Activated CD8-positive, alpha-beta memory T cell treated with anti-CD3 and anti-CD28 coated beads, Interleukin-2, amount 50 U/mL, for 1 hour (primary cell): Measurements from ENCODE around the gene ABCF1.

Experiments
- DNase-seq: peaks from one replicate; pipeline ENCODE4 v3.0.0-alpha.2; 2020; ENCODE audit errors: extremely low read depth

The ABCF1 gene

GRCh38 chr6:30601815-30602641 lies 30.8 kb downstream of the ABCF1 start:
- DNase-seq: no peak

DNA sequence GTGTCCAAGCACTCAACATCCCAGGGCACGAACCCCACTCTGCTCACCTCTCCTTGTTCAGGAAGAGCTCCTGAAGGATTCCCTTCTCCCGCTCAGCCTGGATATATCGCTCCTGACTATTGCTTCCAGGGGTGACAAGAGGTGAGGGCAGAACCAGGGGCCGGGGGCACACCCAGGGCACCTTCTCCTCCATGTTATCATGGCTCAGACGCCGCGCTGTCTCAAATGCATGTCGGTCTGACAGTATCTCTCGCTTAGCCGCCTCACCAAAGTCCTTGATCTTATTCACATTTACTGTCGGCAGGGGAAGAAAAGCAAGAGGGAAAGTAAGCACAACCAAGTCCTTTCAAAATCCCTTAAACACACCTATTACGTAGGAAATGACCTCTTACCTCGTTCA lies 32.7 kb downstream of the ABCF1 start:
- no peak for DNase-seq

DNA sequence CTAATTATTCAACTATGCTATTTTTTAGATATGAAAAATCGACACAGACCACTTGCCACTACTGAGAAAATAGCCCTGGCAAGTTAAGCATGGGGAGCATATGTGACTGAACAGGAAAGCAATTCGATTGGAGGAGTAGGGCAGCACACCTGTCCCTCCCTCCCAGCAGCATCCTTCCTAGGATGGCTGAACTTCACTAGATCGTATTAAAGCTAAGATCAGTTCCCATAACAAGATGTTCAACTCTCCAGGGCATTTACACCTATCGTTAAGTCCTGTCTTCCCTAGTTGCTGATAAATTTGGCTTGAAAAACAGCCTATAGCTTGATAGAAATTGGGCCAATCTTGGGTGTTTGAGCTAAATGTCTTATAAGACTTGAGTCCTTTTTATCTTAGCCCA lies 38.8 kb downstream of the ABCF1 start:
- no peak for DNase-seq

- no peak for DNase-seq
Observed at GRCh38 chr6:30611150-30611855, 40.1 kb downstream of the ABCF1 start.

- DNase-seq: no peak
Observed at GRCh38 chr6:30611856-30612194, 40.6 kb downstream of the ABCF1 start.

DNA sequence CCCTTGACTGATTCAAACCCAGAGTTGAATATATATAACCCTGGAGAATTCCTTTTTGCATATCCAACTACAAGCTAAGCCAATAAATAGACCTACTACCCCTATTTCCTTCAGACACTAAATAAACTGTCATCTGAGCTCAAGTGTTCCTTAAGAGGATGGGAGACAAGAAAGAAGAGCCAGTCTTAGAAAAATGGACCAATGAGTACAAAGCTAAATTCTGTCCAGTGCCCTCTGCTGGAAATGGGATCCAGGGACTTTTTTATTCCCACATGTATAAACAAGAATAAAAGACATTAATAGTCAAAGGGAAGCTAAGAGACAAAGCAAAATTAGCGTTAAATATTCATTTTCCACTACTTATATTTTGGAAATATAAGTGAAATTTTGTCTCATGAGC lies 41.0 kb downstream of the ABCF1 start:
- no peak for DNase-seq

DNA sequence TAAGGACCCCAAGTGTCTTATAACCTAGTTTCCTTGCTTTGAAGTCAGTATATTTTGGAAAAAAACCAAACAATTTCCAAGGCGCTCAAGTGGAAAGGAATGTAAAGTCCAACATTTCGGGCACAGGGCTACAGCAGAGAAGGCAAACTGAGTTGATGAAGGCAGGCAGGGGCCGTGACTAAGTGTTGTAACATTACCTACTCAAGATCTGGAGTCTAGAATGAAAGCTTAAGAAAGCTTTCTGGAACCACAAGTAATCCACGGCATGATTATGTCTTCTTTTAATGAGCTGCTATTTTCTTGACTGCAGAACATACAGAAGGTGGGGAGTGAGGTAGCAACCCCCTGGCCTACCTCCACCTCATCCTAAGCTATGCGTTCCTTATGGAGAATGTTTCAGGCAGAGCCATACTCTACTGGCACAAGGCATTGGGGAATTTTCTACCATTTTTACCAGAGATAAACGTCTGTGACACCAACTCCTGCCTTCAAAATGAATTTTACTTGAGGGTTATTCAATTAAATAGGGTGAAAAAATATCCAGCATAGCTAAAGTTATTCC lies 41.5 kb downstream of the ABCF1 start:
- DNase-seq: no peak

- no peak for DNase-seq
Observed at GRCh38 chr6:30613251-30614043, 42.2 kb downstream of the ABCF1 start.

- no peak for DNase-seq
Observed at GRCh38 chr6:30614044-30614842, 43.0 kb downstream of the ABCF1 start.

DNA sequence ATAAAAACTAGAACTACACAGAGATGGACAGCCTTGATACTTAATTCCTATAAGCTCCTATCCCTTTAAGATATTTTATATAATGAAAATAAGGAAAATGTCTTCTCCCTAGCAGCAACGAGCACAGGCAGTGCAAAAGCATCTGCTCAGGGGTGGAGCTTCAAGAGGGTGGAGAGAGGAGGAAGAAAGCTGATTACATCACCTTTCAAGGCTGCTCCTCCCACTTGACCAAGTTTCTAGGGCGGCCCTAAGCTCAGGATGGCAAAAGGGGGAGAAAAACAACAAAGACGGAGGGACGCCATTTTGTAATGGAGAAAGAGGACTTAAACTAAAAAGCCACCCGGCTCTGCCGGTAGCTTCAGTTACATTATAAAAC lies 43.6 kb downstream of the ABCF1 start:
- peak; percentile 87 for DNase-seq

GRCh38 chr6:30615219-30615957 lies 44.1 kb downstream of the ABCF1 start:
- DNase-seq: no peak

DNA sequence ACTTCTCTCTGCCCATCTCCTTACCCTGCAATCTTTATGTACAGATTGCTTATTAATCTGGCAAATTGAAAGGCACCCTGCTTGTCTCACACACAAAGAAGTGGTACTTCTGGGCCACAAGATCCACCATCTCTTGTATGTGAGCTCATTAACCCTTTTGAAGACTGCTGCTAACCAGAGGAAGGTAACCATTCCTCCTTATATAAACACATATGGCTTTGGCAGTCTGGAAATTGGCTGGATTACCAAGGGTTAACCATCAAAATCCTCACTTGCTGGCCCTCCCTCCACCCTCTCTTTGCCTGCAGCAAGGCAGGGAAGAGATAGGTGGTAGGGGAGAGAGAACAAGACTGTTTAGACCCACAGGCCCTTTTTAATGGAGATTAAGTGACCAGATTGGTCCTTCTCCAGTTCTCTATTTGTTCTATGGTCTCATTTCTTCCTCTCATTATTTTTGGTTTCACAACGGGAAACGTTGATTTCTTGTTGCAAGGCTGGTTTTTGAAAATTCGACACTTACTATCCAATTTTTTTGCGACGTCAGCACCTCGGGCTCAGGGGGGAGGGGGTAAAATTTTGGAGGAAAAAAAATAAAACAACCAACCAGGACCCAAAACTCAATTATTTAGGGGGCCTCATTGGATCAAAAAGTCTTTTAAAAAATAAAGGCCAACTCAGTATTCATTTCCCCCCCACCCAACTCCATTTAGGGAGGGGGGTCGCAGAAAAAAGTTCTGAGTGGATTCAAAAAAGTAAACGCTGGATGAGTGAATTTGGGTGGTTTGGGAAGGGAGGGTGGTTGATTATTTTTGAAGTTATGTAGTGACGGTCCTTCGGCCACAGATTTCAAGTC lies 44.9 kb downstream of the ABCF1 start:
- DNase-seq: no peak

GRCh38 chr6:30616811-30617564 lies 45.7 kb downstream of the ABCF1 start, which contains the start of gene PPP1R10:
Gene PPP1R10, minus strand, starts transcription at chr6:30617243. Its CDS starts 7,299 bp downstream, at chr6:30609944.
- DNase-seq: peak; percentile 100

DNA sequence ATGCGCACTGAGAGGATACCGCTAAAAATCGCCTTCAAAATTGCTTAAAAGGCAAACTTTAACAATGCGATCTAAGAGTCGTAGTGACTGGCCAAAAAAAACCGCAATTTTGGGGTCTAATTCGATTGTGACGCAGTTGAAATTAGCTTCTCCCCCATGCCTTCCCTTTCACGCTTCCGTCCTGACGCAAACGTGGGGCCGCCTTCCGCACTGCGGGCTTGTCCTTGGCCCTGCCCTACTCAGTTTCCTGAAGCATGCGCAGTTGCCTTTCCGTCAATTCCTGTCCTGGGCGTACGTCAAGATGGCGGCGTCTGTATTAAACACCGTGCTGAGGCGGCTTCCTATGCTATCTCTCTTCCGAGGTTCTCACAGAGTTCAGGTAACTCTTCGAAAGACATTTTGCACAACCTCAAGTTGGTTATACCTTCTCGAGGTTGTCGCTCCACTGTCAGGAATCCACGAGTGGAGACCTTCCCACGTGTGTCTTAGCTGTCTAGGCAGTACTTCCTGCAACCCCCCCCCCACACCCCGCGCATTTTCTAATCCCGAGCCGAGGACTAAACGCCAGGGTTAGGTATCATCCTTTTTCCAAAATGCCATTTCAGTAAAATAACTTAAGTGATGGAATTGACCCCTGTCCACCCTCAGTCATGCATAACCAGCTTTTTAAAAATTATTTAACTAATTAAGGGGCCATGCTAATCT lies 46.5 kb downstream of the ABCF1 start, which contains the start of gene MRPS18B:
Gene MRPS18B, plus strand, starts transcription at position 276 of the 705 bp plus-strand sequence. Its CDS starts 26 bp downstream, at position 302.
- DNase-seq: peak; percentile 99

DNA sequence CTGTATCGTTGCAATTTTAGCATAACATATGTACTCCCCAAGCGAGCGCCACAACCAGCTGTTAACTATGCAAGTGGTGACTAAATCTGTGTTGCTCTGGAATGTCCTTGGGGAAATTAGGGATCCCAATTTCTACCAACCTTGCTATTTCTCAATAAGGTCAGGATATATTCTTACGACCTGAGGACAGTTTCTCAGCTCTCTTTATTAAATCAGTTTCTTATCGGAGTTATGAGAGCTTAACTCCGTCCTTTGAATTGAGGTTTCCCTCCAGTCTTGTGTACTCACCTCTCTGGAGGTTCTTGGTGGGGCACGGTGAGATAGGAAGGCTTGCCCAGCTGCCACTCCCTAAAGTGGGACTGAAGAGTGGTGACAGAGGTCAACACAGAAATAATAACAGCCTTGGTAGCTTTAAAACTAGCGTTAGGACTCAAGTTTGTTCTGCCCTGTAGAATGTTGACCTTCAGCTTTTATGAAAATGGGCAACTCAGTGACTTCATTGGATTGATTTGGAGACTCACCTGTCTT lies 47.1 kb downstream of the ABCF1 start:
- DNase-seq: no peak

DNA sequence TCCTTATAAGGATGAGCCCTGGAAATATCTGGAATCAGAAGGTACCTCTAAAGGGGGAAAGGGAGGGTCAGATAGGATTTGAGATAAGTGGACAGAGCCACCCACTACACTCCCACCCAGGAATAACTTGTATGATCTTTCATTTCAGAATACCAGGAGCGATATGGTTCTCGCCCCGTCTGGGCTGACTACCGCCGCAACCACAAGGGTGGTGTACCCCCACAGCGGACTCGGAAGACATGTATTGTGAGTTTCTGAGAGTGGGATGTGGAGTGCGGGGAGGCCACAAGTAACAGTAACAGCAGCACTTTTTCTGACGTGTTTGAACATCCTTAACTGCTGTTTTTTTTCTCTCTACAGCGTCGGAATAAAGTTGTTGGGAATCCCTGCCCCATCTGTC lies 48.3 kb downstream of the ABCF1 start:
- DNase-seq: no peak

DNA sequence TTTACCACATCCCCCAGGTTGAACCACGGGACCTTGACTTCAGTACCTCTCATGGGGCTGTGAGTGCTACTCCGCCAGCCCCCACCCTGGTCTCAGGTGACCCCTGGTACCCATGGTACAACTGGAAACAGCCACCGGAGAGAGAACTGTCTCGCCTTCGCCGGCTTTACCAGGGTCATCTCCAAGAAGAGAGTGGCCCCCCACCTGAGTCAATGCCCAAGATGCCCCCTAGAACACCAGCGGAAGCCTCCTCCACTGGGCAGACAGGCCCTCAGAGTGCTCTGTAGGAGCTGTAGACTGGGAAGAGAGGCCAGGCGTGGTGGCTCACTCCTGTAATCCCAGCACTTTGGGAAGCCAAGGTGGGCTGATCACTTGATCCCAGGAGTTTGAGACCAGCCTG lies 54.3 kb downstream of the ABCF1 start:
- DNase-seq: no peak
